DMS 273 treated with DMSO at 0.1 percent for 48 hours (cell line): ENCODE results near the gene ARL4D.
"Not testable (repeated sequence)": the region's sequence is repeated elsewhere in the genome, so short reads cannot be mapped to it uniquely, and the experiment has no call there.

Experiments used
- DNase-seq: peaks from one replicate; lab custom pipeline; 2025; lab: John Stamatoyannopoulos, UW

ARL4D gene

GRCh38 chr17:43369986-43370385, 28.8 kb upstream of the ARL4D start:
- DNase-seq, result no peak

GRCh38 chr17:43371227-43371821, 27.5 kb upstream of the ARL4D start:
- no peak for DNase-seq

GRCh38 chr17:43372273-43372911, 26.4 kb upstream of the ARL4D start:
- DNase-seq, result no peak

DNA sequence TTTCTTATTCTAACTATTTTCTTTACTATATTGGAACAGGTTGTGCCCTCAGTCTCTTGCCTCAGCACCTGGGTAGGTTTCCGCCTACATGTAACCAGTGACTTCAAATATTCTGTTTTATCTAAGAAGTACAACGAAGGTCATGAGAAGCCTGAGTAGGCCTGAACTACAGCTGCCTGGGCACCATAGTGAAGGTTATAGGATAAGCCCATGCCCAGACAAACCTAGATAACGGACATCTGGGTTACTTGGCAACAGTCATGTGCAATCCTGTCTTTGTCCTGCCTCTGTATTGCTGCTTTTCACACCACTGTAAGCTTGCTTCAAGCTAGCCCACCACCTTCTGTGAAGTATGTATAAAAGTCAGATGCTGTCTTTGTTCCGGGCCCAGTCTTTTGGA, 25.4 kb upstream of the ARL4D start:
- no peak for DNase-seq

- not testable (repeated sequence) for DNase-seq
These were observed 22.9 kb upstream of the ARL4D start for GRCh38 chr17:43375915-43376314.

DNA sequence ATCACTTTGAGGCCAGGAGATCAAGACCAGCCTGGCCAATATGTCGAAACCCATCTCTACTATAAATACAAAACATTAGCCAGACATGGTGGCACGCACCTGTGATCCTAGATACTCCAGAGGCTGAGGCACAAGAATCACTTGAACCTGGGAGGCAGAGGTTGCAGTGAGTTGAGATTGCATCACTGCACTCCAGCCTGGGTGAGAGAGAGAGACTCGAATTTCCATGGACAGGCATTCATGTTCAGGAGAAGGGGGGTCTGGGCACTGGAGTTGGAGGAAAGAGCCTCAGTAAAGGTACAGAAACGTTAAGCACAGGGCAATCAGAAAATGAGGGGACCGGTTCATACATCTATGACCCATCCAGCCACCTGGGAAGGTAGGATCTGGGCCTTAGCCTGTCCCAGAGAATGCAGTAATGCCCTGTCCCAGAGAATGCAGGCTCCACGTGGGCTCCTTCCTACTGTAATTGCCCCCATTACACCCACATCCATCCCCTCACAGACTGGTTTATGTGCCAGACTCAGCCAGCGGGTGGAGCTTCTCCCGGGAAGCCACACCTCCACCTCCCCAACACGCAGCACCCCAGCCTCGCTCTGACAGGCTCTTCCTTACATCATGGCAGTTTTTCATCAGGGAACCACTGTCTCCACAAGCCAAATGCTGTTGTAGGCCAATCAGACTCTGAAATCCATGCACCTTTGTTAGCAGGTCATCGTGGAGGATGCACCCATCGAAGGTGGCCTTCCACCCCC, 21.6 kb upstream of the ARL4D start:
- DNase-seq, result no peak

- DNase-seq, result no peak
These were observed 20.0 kb upstream of the ARL4D start for GRCh38 chr17:43378766-43379165.

- no peak for DNase-seq
These were observed 18.5 kb upstream of the ARL4D start for GRCh38 chr17:43380307-43380706.

DNA sequence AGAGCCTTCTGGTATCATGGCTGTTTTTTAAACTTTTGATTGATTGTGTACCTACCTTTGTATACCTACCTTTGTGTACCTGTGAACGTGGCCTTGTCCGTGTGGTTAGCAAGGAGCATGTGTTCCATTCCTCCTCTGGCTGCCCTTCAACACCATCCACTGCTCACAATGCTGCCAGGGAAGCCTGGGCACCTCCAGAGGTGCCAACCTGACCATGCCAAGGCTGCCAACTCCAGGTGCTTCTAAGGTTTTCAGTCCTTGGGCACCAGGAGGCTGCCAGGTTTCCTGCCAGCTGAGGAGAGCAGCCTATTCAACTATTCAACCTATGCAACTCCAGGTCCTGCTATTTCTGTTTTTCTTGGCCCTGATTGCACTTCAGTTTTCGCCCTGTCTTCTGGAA, 17.6 kb upstream of the ARL4D start:
- no peak for DNase-seq

GRCh38 chr17:43381621-43382020, 17.2 kb upstream of the ARL4D start:
- no peak for DNase-seq

DNA sequence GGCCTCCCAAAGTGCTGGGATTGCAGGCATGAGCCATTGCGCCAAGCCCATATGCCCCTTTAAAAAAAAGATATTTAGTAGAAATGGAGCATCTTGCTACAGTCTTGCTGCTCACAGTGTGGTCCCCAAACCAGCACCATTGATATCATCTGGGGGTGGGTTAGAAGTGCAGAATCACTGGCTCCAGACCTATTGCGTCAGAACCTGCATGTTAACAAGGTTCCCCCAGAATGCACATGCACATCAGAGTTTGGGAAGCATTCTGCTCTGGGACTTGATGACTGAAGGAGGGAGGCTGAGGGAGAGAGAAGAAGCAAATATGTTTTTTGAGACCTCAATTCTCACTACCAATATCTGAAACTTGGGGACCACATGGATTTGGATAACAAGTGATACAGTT, 16.0 kb upstream of the ARL4D start:
- no peak for DNase-seq

- no peak for DNase-seq
These were observed 15.4 kb upstream of the ARL4D start for GRCh38 chr17:43383372-43383771.

DNA sequence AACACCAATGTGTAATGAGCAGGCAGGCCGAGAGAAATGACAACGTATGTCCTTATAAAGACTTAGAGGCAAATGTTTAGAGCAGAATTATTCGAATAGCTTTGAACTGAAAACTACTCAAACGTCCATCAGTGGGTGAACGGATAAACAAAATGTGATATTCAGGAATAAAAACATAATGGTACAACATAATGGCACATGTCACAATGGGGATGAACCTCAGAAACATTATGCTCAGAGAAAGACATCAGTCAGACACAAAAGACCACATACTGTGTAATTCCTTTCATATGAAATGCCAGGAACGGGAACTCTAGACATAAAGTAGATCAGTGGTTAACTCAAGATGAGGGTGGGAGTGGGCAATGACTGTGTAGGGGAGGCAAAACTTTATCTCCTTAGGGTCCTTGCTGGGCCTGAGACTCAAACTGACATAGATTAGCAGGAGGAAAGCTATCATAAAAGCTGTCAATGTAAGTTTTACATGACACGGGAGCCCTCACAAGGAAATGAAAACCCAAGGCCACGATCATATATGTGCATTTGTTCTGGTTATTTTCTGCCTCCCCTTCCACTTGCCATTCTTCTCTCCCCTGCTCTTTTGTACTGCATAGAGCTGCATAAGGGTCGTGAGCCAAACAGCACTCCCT, 14.8 kb upstream of the ARL4D start:
- DNase-seq, result no peak

DNA sequence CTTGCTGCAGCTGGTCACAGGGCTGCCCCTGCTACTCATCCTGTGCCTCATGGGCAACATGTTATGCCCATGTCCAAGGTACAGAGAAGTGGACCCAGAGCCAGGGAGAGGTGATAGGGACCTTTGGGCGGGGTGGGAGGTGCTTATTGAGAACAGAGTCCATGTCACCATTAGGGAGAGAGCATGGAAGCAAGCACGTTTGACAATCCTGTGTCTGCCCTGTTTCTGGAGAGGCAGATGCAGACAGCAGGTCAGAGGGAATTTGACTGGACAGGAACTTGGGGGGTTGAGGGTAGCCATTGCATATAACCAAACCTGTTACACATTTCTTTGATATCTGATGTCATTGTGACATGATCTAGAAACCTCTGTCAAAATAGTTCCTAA, 14.3 kb upstream of the ARL4D start:
- DNase-seq, result no peak

GRCh38 chr17:43385046-43385831, 13.6 kb upstream of the ARL4D start:
- no peak for DNase-seq

DNA sequence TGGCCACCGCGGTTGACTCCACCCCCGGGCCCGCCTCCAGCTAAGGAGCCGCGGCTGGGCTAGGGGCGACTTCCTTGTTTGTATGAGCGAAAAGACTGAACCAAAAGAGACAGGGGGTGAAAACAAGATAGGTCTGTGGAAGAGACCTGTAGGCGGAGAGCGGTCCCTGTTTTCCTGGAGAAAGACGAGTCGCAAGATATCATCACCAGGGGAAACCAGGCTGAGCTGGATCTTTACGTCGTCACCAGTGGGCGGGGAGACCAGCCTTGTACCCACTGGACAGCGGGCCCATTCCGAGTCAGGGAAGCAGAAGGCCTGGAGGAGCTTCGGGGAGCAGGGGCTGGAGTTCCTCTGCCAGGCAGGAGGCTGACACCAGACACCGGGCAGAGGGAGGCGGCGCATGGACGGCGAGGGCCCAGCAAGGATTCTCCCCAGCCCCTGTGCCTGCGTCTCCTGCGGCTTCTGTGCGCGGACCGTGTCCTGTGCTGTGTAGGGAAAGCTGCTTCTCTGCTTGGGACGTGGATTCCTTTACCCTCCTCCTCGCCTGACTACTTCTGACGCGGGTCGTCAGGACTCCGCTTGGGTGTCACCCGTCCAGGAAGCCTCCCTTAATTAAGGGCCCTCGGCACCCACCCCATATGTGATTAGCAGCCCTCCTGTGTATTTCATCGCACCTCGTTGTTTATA, 10.3 kb upstream of the ARL4D start:
- DNase-seq, result peak; percentile 84

DNA sequence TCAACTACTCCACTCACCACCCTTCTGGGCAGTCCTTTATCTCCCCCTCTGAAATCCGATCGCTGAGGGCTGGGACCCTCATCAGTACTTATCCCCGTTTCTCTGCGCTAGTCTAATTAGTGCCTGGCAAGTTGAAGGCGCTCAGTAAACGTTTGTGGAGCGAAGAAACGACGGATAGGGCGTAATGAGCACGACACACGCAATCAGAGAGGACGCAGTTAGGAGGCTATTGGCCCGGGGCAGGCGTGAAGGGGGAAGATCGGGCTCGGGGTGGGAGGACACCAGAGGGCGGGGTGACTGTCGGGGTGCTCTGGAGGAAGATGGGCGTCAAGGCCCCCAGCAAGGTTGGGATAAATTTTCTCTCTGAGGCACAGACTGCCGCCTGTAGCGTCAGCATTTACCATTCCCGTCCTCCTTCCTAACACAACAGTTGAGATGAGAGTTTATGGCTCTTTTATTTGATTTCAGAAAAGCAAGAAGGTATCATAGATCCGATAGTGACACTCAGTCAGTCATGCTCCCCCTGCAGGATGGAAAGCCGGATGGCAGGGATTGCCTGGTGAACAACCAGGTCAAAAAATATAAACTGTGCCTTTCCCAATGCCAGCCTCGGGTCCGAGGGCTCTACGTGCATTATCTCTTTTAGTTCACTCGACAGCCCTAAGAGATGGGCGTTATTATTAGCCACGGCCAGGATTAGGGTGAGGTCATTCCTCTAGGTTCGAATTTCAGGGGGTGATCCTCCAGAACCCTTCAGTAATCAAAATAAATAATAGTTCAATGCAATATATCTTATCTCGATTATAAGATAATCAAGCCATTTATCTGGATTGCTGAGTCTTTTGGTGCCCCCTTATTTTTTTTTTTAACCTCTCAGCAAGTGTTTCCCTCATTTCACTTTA, 9.5 kb upstream of the ARL4D start:
- peak; percentile 68 for DNase-seq

DNA sequence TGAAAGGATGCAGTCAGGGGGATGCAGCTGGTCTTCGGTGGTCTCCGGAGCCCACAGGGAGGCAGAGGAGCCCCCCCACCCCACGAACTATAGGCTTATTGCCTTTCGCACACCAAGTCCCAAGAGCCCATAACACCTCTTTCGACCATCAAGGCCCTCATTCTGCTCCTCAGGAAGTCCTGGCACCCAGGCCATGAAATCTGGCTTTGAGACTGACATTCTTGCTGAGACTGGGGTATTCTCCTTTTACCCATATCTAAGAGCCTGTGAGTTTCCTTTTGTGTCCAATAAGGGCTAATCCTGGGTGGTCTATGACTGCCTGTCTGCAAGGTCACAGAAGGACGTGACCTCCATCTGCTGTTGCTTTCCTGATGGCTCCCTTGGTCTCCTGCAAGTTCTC, 6.4 kb upstream of the ARL4D start:
- DNase-seq, result no peak

DNA sequence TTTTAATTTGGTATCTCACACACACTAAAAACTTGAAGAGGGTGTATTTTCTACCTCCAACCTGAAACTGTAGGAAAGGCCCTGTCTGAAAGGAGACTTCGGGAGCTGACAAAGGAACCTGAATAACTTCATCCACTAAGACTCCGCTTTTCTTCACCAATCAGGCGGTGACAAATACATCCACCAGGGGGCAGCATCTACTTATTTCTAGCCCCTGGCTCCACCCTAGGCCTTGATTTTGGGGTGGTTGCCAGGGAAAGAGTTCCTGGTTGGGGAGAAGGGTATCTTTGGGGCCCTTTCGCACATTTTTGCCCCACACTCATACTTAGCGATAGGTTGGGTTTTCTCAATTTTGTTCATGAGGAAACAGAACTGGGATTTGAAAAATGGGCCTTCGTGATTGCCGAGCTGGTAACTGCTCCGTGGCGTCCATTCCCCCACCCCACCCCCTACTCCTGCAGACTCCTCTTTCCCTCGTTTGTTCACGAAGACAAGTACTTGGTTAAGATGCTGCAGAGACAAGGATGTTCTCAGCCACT, 4.8 kb upstream of the ARL4D start:
- peak; percentile 61 for DNase-seq

- not testable (repeated sequence) for DNase-seq
These were observed 4.1 kb upstream of the ARL4D start for GRCh38 chr17:43394696-43395095.
